ENCODE results near the gene MAGEA4. TPM values are rescaled to one million over a fixed set of nuclear protein-coding genes. Genes with fewer than 3 reads are reported as not detected.

Gene MAGEA4
- not detected for total RNA-seq

GRCh38 chrX:151912780-151913179 is at the start of gene MAGEA4:
Gene MAGEA4 (plus strand): TSS chrX:151912889. CDS start chrX:151923665, 10,776 bp downstream.
- Mint-ChIP-seq H3K27me3 (ENCODE audit: low read depth) (no peaks in the 10 kb centered on the region), H3K9me3 (no peaks in the 10 kb centered on the region), H3K4me1 (ENCODE audit: low read depth) (no peaks in the 10 kb centered on the region), H3K27ac (no peak within 1 kb of the TSS), H3K4me3 (no peak within 1 kb of the TSS), H3K36me3 (ENCODE audit: low read depth) (no peaks in the 10 kb centered on the region)
- CTCF ChIA-PET: no interaction called here
- no peak for DNase-seq
- intact Hi-C loops (cut with micrococcal nuclease): no loop called here

GRCh38 chrX:151870602-151871001 is 42.1 kb upstream of the MAGEA4 start:
- Mint-ChIP-seq H3K4me3 (no peak overlapping the region), H3K4me1 (ENCODE audit: low read depth) (no peaks in the 10 kb centered on the region), H3K27me3 (ENCODE audit: low read depth) (no peaks in the 10 kb centered on the region), H3K36me3 (ENCODE audit: low read depth) (no peaks in the 10 kb centered on the region), H3K9me3 (peaks cover 3% of the 10 kb centered on the region), H3K27ac (no peak overlapping the region)
- CTCF ChIA-PET: no interaction called here
- DNase-seq: no peak
- intact Hi-C loops (cut with micrococcal nuclease): no loop called here

GRCh38 chrX:151871244-151871643 is 41.4 kb upstream of the MAGEA4 start:
- Mint-ChIP-seq H3K9me3 (peaks cover 3% of the 10 kb centered on the region), H3K4me1 (ENCODE audit: low read depth) (no peaks in the 10 kb centered on the region), H3K27ac (no peak overlapping the region), H3K36me3 (ENCODE audit: low read depth) (no peaks in the 10 kb centered on the region), H3K4me3 (no peak overlapping the region), H3K27me3 (ENCODE audit: low read depth) (no peaks in the 10 kb centered on the region)
- DNase-seq: no peak
- intact Hi-C loops (cut with micrococcal nuclease): no loop called here
- CTCF ChIA-PET: no interaction called here

GRCh38 chrX:151873096-151873495 is 39.6 kb upstream of the MAGEA4 start:
- Mint-ChIP-seq H3K27ac (no peak overlapping the region), H3K27me3 (ENCODE audit: low read depth) (no peaks in the 10 kb centered on the region), H3K9me3 (no peaks in the 10 kb centered on the region), H3K4me1 (ENCODE audit: low read depth) (no peaks in the 10 kb centered on the region), H3K4me3 (no peak overlapping the region), H3K36me3 (ENCODE audit: low read depth) (no peaks in the 10 kb centered on the region)
- no peak for DNase-seq
- intact Hi-C loops (cut with micrococcal nuclease): no loop called here
- CTCF ChIA-PET: interaction anchor here (1.0 kb wide), 1 partner anchor 141 kb away, joined by 3 read pairs; no protein-coding TSS in a partner anchor

- Mint-ChIP-seq H3K4me1 (ENCODE audit: low read depth) (no peaks in the 10 kb centered on the region), H3K36me3 (ENCODE audit: low read depth) (no peaks in the 10 kb centered on the region), H3K4me3 (no peak overlapping the region), H3K27me3 (ENCODE audit: low read depth) (no peaks in the 10 kb centered on the region), H3K27ac (no peak overlapping the region), H3K9me3 (no peaks in the 10 kb centered on the region)
- CTCF ChIA-PET: no interaction called here
- intact Hi-C loops (cut with micrococcal nuclease): no loop called here
- no peak for DNase-seq
Measured at GRCh38 chrX:151875270-151876026, 37.2 kb upstream of the MAGEA4 start.

- CTCF ChIA-PET: no interaction called here
- no peaks in the 10 kb centered on the region for H3K4me1 Mint-ChIP-seq (ENCODE audit: low read depth)
- DNase-seq: no peak
- no peak overlapping the region for H3K4me3 Mint-ChIP-seq
- intact Hi-C loops (cut with micrococcal nuclease): no loop called here
- H3K27ac Mint-ChIP-seq: no peak overlapping the region
- no peaks in the 10 kb centered on the region for H3K27me3 Mint-ChIP-seq (ENCODE audit: low read depth)
- no peaks in the 10 kb centered on the region for H3K9me3 Mint-ChIP-seq
- H3K36me3 Mint-ChIP-seq (ENCODE audit: low read depth): no peaks in the 10 kb centered on the region
Measured at GRCh38 chrX:151878574-151878973, 34.1 kb upstream of the MAGEA4 start.

- no peaks in the 10 kb centered on the region for H3K4me1 Mint-ChIP-seq (ENCODE audit: low read depth)
- no peaks in the 10 kb centered on the region for H3K27me3 Mint-ChIP-seq (ENCODE audit: low read depth)
- DNase-seq: no peak
- H3K9me3 Mint-ChIP-seq: no peaks in the 10 kb centered on the region
- CTCF ChIA-PET: no interaction called here
- H3K36me3 Mint-ChIP-seq (ENCODE audit: low read depth): no peaks in the 10 kb centered on the region
- intact Hi-C loops (cut with micrococcal nuclease): no loop called here
- H3K4me3 Mint-ChIP-seq: no peak overlapping the region
- H3K27ac Mint-ChIP-seq: no peak overlapping the region
Measured at GRCh38 chrX:151879856-151880255, 32.8 kb upstream of the MAGEA4 start.

- Mint-ChIP-seq H3K27me3 (ENCODE audit: low read depth) (no peaks in the 10 kb centered on the region), H3K9me3 (no peaks in the 10 kb centered on the region), H3K4me1 (ENCODE audit: low read depth) (no peaks in the 10 kb centered on the region), H3K36me3 (ENCODE audit: low read depth) (no peaks in the 10 kb centered on the region), H3K4me3 (no peak overlapping the region), H3K27ac (no peak overlapping the region)
- CTCF ChIA-PET: no interaction called here
- no peak for DNase-seq
- intact Hi-C loops (cut with micrococcal nuclease): no loop called here
Measured at GRCh38 chrX:151880895-151881294, 31.8 kb upstream of the MAGEA4 start.

- intact Hi-C loops (cut with micrococcal nuclease): no loop called here
- no peak for DNase-seq
- no peaks in the 10 kb centered on the region for H3K4me1 Mint-ChIP-seq (ENCODE audit: low read depth)
- no peak overlapping the region for H3K27ac Mint-ChIP-seq
- H3K9me3 Mint-ChIP-seq: no peaks in the 10 kb centered on the region
- no peaks in the 10 kb centered on the region for H3K27me3 Mint-ChIP-seq (ENCODE audit: low read depth)
- no peak overlapping the region for H3K4me3 Mint-ChIP-seq
- H3K36me3 Mint-ChIP-seq (ENCODE audit: low read depth): no peaks in the 10 kb centered on the region
- CTCF ChIA-PET: no interaction called here
Measured at GRCh38 chrX:151889421-151889820, 23.3 kb upstream of the MAGEA4 start.

- intact Hi-C loops (cut with micrococcal nuclease): no loop called here
- Mint-ChIP-seq H3K27ac (no peak overlapping the region), H3K4me3 (no peak overlapping the region), H3K36me3 (ENCODE audit: low read depth) (no peaks in the 10 kb centered on the region), H3K9me3 (no peaks in the 10 kb centered on the region), H3K4me1 (ENCODE audit: low read depth) (no peaks in the 10 kb centered on the region), H3K27me3 (ENCODE audit: low read depth) (no peaks in the 10 kb centered on the region)
- CTCF ChIA-PET: no interaction called here
- DNase-seq: no peak
Measured at GRCh38 chrX:151896734-151897474, 15.8 kb upstream of the MAGEA4 start.

- Mint-ChIP-seq H3K27me3 (ENCODE audit: low read depth) (no peaks in the 10 kb centered on the region), H3K36me3 (ENCODE audit: low read depth) (no peaks in the 10 kb centered on the region), H3K27ac (no peak overlapping the region), H3K4me3 (no peak overlapping the region), H3K9me3 (no peaks in the 10 kb centered on the region), H3K4me1 (ENCODE audit: low read depth) (no peaks in the 10 kb centered on the region)
- intact Hi-C loops (cut with micrococcal nuclease): no loop called here
- CTCF ChIA-PET: no interaction called here
- no peak for DNase-seq
Measured at GRCh38 chrX:151899622-151900021, 13.1 kb upstream of the MAGEA4 start.

GRCh38 chrX:151901826-151902225 is 10.9 kb upstream of the MAGEA4 start:
- Mint-ChIP-seq H3K36me3 (ENCODE audit: low read depth) (no peaks in the 10 kb centered on the region), H3K4me3 (no peak overlapping the region), H3K9me3 (no peaks in the 10 kb centered on the region), H3K27me3 (ENCODE audit: low read depth) (no peaks in the 10 kb centered on the region), H3K27ac (no peak overlapping the region), H3K4me1 (ENCODE audit: low read depth) (no peaks in the 10 kb centered on the region)
- intact Hi-C loops (cut with micrococcal nuclease): no loop called here
- no peak for DNase-seq
- CTCF ChIA-PET: no interaction called here

All from activated naive CD4-positive, alpha-beta T cell treated with anti-CD3 and anti-CD28 coated beads for 36 hours (primary cell).